Measurements from ENCODE around the gene SH2D2A. TPM values are rescaled to one million over a fixed set of nuclear protein-coding genes. Genes with fewer than 3 reads are reported as not detected.

Gene SH2D2A
- total RNA-seq, 1 experiment from 2014 or later: 4.9 TPM

- TF ChIP-seq HMGA2 (CRISPR knock-in tag; IDR thresholded peaks at IDR 0.05) (no peak), ATF6 (CRISPR knock-in tag; IDR thresholded peaks at IDR 0.05) (no peak), SP1 (CRISPR knock-in tag; conservative IDR thresholded peaks at IDR 0.05) (no peak), CTCF (IDR thresholded peaks at IDR 0.05) (no peak), ZNF281 (CRISPR knock-in tag; IDR thresholded peaks at IDR 0.05) (no peak), ZBTB21 (CRISPR knock-in tag; IDR thresholded peaks at IDR 0.05; ENCODE audit: borderline replicate concordance) (no peak)
These were observed 39.7 kb upstream of the SH2D2A start (continued) for GRCh38 chr1:156856282-156856785.

- no peak overlapping the region for H3K4me3 Mint-ChIP-seq
- H3K4me1 Mint-ChIP-seq: peaks cover 4% of the 10 kb centered on the region
- H3K36me3 Mint-ChIP-seq: no peaks in the 10 kb centered on the region
- H3K27me3 Mint-ChIP-seq (ENCODE audit: low read depth): peaks cover 89% of the 10 kb centered on the region
- TF ChIP-seq IRF2 (CRISPR knock-in tag; IDR thresholded peaks at IDR 0.05; ENCODE audit: borderline replicate concordance, low read depth): no peak
- TF ChIP-seq MXD4 (CRISPR knock-in tag; IDR thresholded peaks at IDR 0.05; ENCODE audit: borderline replicate concordance): no peak
- TF ChIP-seq IRF1 (CRISPR knock-in tag; IDR thresholded peaks at IDR 0.05): no peak
- no peak for TF ChIP-seq CTCF (IDR thresholded peaks at IDR 0.05)
- no peak for TF ChIP-seq TEAD4 (CRISPR knock-in tag; IDR thresholded peaks at IDR 0.05)
- no peak for TF ChIP-seq ZNF263 (CRISPR knock-in tag; IDR thresholded peaks at IDR 0.05; ENCODE audit: low read depth)
- TF ChIP-seq MAX (CRISPR knock-in tag; IDR thresholded peaks at IDR 0.05): no peak
- no peak for TF ChIP-seq ATF1 (CRISPR knock-in tag; IDR thresholded peaks at IDR 0.05)
- CTCF ChIA-PET: interaction anchor here (1.2 kb wide), 1 partner anchor 22 kb away, joined by 3 read pairs; no protein-coding TSS in a partner anchor
- POLR2A ChIA-PET: no interaction called here
- H3K27ac Mint-ChIP-seq: no peak overlapping the region
- DNase-seq (ENCODE audit: low spot score): no peak
- H3K9me3 Mint-ChIP-seq: no peaks in the 10 kb centered on the region
- ATAC-seq: no peak
These were observed 38.0 kb upstream of the SH2D2A start for GRCh38 chr1:156854634-156855033.

- H3K4me3 Mint-ChIP-seq: no peak overlapping the region
- no peaks in the 10 kb centered on the region for H3K36me3 Mint-ChIP-seq
- H3K9me3 Mint-ChIP-seq: no peaks in the 10 kb centered on the region
- H3K4me1 Mint-ChIP-seq: peaks cover 7% of the 10 kb centered on the region
- DNase-seq (ENCODE audit: low spot score): no peak
- peaks cover 89% of the 10 kb centered on the region for H3K27me3 Mint-ChIP-seq (ENCODE audit: low read depth)
- POLR2A ChIA-PET: no interaction called here
- ATAC-seq: no peak
- CTCF ChIA-PET: interaction anchor here (1.2 to 3.5 kb wide), 3 partner anchors 16 to 164 kb away, joined by 3 to 17 read pairs (median 6); no protein-coding TSS in a partner anchor
- H3K27ac Mint-ChIP-seq: no peak overlapping the region
- TF ChIP-seq MLX (CRISPR knock-in tag; IDR thresholded peaks at IDR 0.05): no peak
- no peak for TF ChIP-seq OVOL2 (CRISPR knock-in tag; IDR thresholded peaks at IDR 0.05; ENCODE audit: borderline replicate concordance)
- TF ChIP-seq ATF3 (CRISPR knock-in tag; conservative IDR thresholded peaks at IDR 0.05): no peak
- no peak for TF ChIP-seq ZBTB21 (CRISPR knock-in tag; IDR thresholded peaks at IDR 0.05; ENCODE audit: borderline replicate concordance)
- TF ChIP-seq RORB (CRISPR knock-in tag; IDR thresholded peaks at IDR 0.05): no peak
- TF ChIP-seq JUN (CRISPR knock-in tag; IDR thresholded peaks at IDR 0.05): no peak
These were observed 37.1 kb upstream of the SH2D2A start for GRCh38 chr1:156853761-156854160.

Data from WTC11 (cell line).